A549 (cell line): ENCODE measurements around the gene CFAP99. TPM values are rescaled to one million over a fixed set of nuclear protein-coding genes. Genes with fewer than 3 reads are reported as not detected.

Experiments used
- ATAC-seq, 2 experiments: fragments of 200-7000 bp in 1 of 2; fragments of >200 bp in 1 of 2; cut with Nextera tagmentation in 1 of 2; cut with Tn5 transposase in 1 of 2; 3 replicates each; pipeline versions ENCODE4 v1.8.0 to v1.9.1; 2018 to 2020; ENCODE audit warnings: mild to moderate bottlenecking in 1 of 2, moderate library complexity in 1 of 2
- CTCF ChIA-PET: fragments of 300-600 bp; sonication (Branson Sonifier 250); formaldehyde crosslinking; extraction: SDS; loops from one replicate; lab custom pipeline; 2021; ENCODE audit warnings: antibody characterized with exemption, inconsistent platforms; lab: Yijun Ruan, JAX
- POLR2A ChIA-PET: fragments of 350-600 bp; formaldehyde crosslinking; extraction: SDS; loops from one replicate; lab custom pipeline; 2021; ENCODE audit warnings: antibody characterized with exemption, inconsistent platforms; lab: Yijun Ruan, JAX
- DNase-seq, 2 experiments: peaks; one replicate each; pipeline versions ENCODE4 v3.0.0 to v3.0.0-alpha.2; 2011 to 2016; ENCODE audit warnings: low read depth in 1 of 2, low spot score in 1 of 2
- FAIRE-seq: peaks from 2 replicates; lab custom pipeline; 2011; peaks lifted over from hg19 to GRCh38; lab: Jason Lieb, UNC
- H3K27ac ChIP-seq, 2 experiments: fragments of >200 bp; sonication (Bioruptor Twin); formaldehyde crosslinking; 3 replicates each; pipeline ENCODE4 v1.5.1; 2016 to 2017
- H3K4me1 ChIP-seq: fragments of >200 bp; sonication (Bioruptor Twin); formaldehyde crosslinking; 3 replicates; pipeline ENCODE4 v1.6.1; 2016
- H3K4me2 ChIP-seq: fragments of >200 bp; sonication (Bioruptor Twin); formaldehyde crosslinking; 3 replicates; pipeline ENCODE4 v1.6.1; 2016
- H3K4me3 ChIP-seq: fragments of >200 bp; sonication (Bioruptor Twin); formaldehyde crosslinking; 3 replicates; pipeline ENCODE4 v1.5.1; 2016
- H3K9me3 ChIP-seq: fragments of >200 bp; sonication (Bioruptor Twin); formaldehyde crosslinking; 3 replicates; pipeline ENCODE4 v1.6.1; 2016
- BCL3 ChIP-seq: fragments of >200 bp; sonication (Bioruptor Twin); formaldehyde crosslinking; IDR thresholded peaks from 3 replicates; pipeline ENCODE4 v1.6.1; 2016
- CBX8 ChIP-seq: fragments of 200-600 bp; sonication (generic); IDR thresholded peaks from 2 replicates; pipeline ENCODE4 v1.6.1; 2016
- CEBPB ChIP-seq, 2 experiments: fragments of >200 bp in 1 of 2; sonication (Bioruptor Twin) in 1 of 2; formaldehyde crosslinking in 1 of 2; IDR thresholded peaks; 2 replicates each; pipeline ENCODE4 v1.6.1; 2012 to 2016
- EHF ChIP-seq: fragments of 250-450 bp; sonication (Bioruptor Pico); IDR thresholded peaks from 2 replicates; pipeline ENCODE4 v1.5.0; 2020; ENCODE audit warnings: mild to moderate bottlenecking
- EHMT2 ChIP-seq: fragments of 200-600 bp; sonication (generic); IDR thresholded peaks from 2 replicates; pipeline ENCODE4 v1.6.1; 2016; ENCODE audit warnings: antibody characterized with exemption, low read depth, mild to moderate bottlenecking, moderate library complexity
- EP300 ChIP-seq, 2 experiments: fragments of >200 bp; sonication (Bioruptor Twin); formaldehyde crosslinking; IDR thresholded peaks; 2 replicates in 1 of 2; 3 replicates in 1 of 2; pipeline ENCODE4 v1.6.1; 2016 to 2017
- ESRRA ChIP-seq: fragments of 150-350 bp; IDR thresholded peaks from 2 replicates; pipeline ENCODE4 v1.6.1; 2014; ENCODE audit warnings: mild to moderate bottlenecking, low read length, borderline replicate concordance
- FOSB ChIP-seq: fragments of 250-450 bp; sonication (Bioruptor Pico); IDR thresholded peaks from 2 replicates; pipeline ENCODE4 v1.5.0; 2020; ENCODE audit warnings: mild to moderate bottlenecking, moderate library complexity
- FOXS1 ChIP-seq: fragments of 250-450 bp; sonication (Bioruptor Pico); IDR thresholded peaks from 2 replicates; pipeline ENCODE4 v1.5.0; 2020; ENCODE audit warnings: mild to moderate bottlenecking, moderate library complexity
- GATA3 ChIP-seq: IDR thresholded peaks from 2 replicates; pipeline ENCODE4 v1.6.1; 2012; ENCODE audit warnings: borderline replicate concordance
- HES2 ChIP-seq: fragments of >200 bp; sonication (Bioruptor Twin); formaldehyde crosslinking; IDR thresholded peaks from 2 replicates; pipeline ENCODE4 v1.6.1; 2016
- HMGXB4 ChIP-seq: fragments of 250-450 bp; sonication (Bioruptor Pico); IDR thresholded peaks from 2 replicates; pipeline ENCODE4 v1.5.0; 2021; ENCODE audit warnings: mild to moderate bottlenecking, moderate library complexity, borderline replicate concordance
- HOXA7 ChIP-seq: fragments of 250-450 bp; sonication (Bioruptor Pico); IDR thresholded peaks from 2 replicates; pipeline ENCODE4 v1.5.0; 2020; ENCODE audit warnings: mild to moderate bottlenecking, moderate library complexity
- HOXB13 ChIP-seq: fragments of 250-450 bp; sonication (Bioruptor Pico); IDR thresholded peaks from 2 replicates; pipeline ENCODE4 v1.5.0; 2020; ENCODE audit warnings: low read depth, mild to moderate bottlenecking, moderate library complexity
- JUN ChIP-seq, 2 experiments: fragments of >200 bp; sonication (Bioruptor Twin); formaldehyde crosslinking; IDR thresholded peaks; 2 replicates in 1 of 2; 3 replicates in 1 of 2; pipeline ENCODE4 v1.6.1; 2016 to 2017
- JUNB ChIP-seq: fragments of >200 bp; sonication (Bioruptor Twin); formaldehyde crosslinking; IDR thresholded peaks from 2 replicates; pipeline ENCODE4 v1.6.1; 2016
- KDM1A ChIP-seq: fragments of 200-600 bp; sonication (generic); IDR thresholded peaks from 2 replicates; pipeline ENCODE4 v1.6.1; 2016; ENCODE audit warnings: low read depth, mild to moderate bottlenecking
- KDM5A ChIP-seq: fragments of 200-600 bp; sonication (generic); IDR thresholded peaks from 2 replicates; pipeline ENCODE4 v1.6.1; 2016; ENCODE audit warnings: antibody characterized with exemption, mild to moderate bottlenecking
- MAX ChIP-seq: IDR thresholded peaks from 2 replicates; pipeline ENCODE4 v1.6.1; 2012
- MAZ ChIP-seq: fragments of 150-350 bp; IDR thresholded peaks from 2 replicates; pipeline ENCODE4 v1.6.1; 2014; ENCODE audit warnings: antibody characterized with exemption, low read depth, low read length, borderline replicate concordance
- MYC ChIP-seq: IDR thresholded peaks from 2 replicates; pipeline ENCODE4 v1.6.1; 2012; ENCODE audit warnings: mild to moderate bottlenecking, inconsistent platforms, low read length, improper control_type of control experiment, borderline replicate concordance
- PBX3 ChIP-seq: IDR thresholded peaks from 2 replicates; pipeline ENCODE4 v1.6.1; 2012
- POLR2A ChIP-seq: IDR thresholded peaks from 2 replicates; pipeline ENCODE4 v1.6.1; 2012; ENCODE audit warnings: mild to moderate bottlenecking, low read length
- POLR2AphosphoS2 ChIP-seq: conservative IDR thresholded peaks from 2 replicates; pipeline ENCODE4 v1.6.1; 2012; ENCODE audit warnings: low read length, improper control_type of control experiment, inconsistent platforms
- REST ChIP-seq: fragments of 200-600 bp; sonication (generic); IDR thresholded peaks from 2 replicates; pipeline ENCODE4 v1.6.1; 2016; ENCODE audit warnings: antibody characterized with exemption, mild to moderate bottlenecking, moderate library complexity
- SREBF2 ChIP-seq: fragments of 450-650 bp; IDR thresholded peaks from 2 replicates; pipeline ENCODE4 v1.6.1; 2014; ENCODE audit warnings: mild to moderate bottlenecking, moderate library complexity
- ZFP36 ChIP-seq: fragments of 450-650 bp; IDR thresholded peaks from 2 replicates; pipeline ENCODE4 v1.6.1; 2014; ENCODE audit warnings: borderline replicate concordance; ENCODE audit not compliant: partially characterized antibody
- WGBS: methylation state at CpG from one replicate; pipeline ENCODE4 v1.1.6; 2017; ENCODE audit errors: missing lambda C conversion rate; 5-methylcytosine and 5-hydroxymethylcytosine counted together
- polyA plus RNA-seq, 4 experiments: library from polyadenylated mRNA; depleted of rRNA in 3 of 4; stranded (reverse); fragments of >200 nt; fragmentation: RNase III in 1 of 4; extraction: RNeasy Plus Mini Kit Qiagen cat#74134 plus additional on column Dnase treatment in 1 of 4; gene quantifications; 2 replicates in 3 of 4; 3 replicates in 1 of 4; pipeline ENCODE4 v1.2.3, GENCODE V29; 2011 to 2017

Gene CFAP99
- polyA plus RNA-seq, 2 of the 4 experiments (the other 2 are of a cell fraction), result 0.09 TPM; not detected in 1

GRCh38 chr4:2375427-2375826 lies 43.3 kb upstream of the CFAP99 start:
- 89% methylated on average over 9 of the region's 10 CpGs for WGBS
- ATAC-seq, result no peak
- no peak for DNase-seq
- no peak overlapping the region for H3K27ac ChIP-seq
- H3K4me1 ChIP-seq, result no peaks in the 10 kb centered on the region
- FAIRE-seq, result no peak
- H3K4me2 ChIP-seq, result no peak overlapping the region
- H3K4me3 ChIP-seq, result no peak overlapping the region
- ChIA-PET POLR2A (no interaction called here), CTCF (interaction anchor here (1.6 kb wide), 1 partner anchor 44 kb away, joined by 3 read pairs; the partner anchor contains the start of gene CFAP99)
- H3K9me3 ChIP-seq, result no peaks in the 10 kb centered on the region
- no peak for TF ChIP-seq SREBF2
- TF ChIP-seq JUN (IDR thresholded peaks at IDR 0.05), result no peak
- TF ChIP-seq KDM5A, result no peak
- TF ChIP-seq HOXB13, result no peak
- no peak for TF ChIP-seq EHMT2
- no peak for TF ChIP-seq GATA3
- no peak for TF ChIP-seq JUNB
- TF ChIP-seq MAZ, result no peak
- no peak for TF ChIP-seq HOXA7 (CRISPR knock-in tag)
- no peak for TF ChIP-seq BCL3

GRCh38 chr4:2377241-2377640 lies 41.5 kb upstream of the CFAP99 start:
- FAIRE-seq (no peak), ATAC-seq (no peak), DNase-seq (no peak)
- Histone ChIP-seq H3K27ac (no peak overlapping the region), H3K4me1 (no peaks in the 10 kb centered on the region), H3K4me2 (no peak overlapping the region), H3K4me3 (no peak overlapping the region), H3K9me3 (no peaks in the 10 kb centered on the region)
- WGBS, result 89% methylated on average over 14 of the region's 14 CpGs
- CTCF ChIA-PET, result interaction anchor here (0.6 kb wide), 1 partner anchor 83 kb away, joined by 3 read pairs; no protein-coding TSS in a partner anchor
- TF ChIP-seq CEBPB (IDR thresholded peaks at IDR 0.05) (no peak), ESRRA (no peak), JUN (IDR thresholded peaks at IDR 0.05) (no peak), PBX3 (no peak), CBX8 (no peak), HMGXB4 (CRISPR knock-in tag) (no peak), MYC (no peak), POLR2AphosphoS2 (no peak)
- POLR2A ChIA-PET, result no interaction called here

- POLR2A ChIA-PET, result no interaction called here
- WGBS, result 62% methylated on average over 5 of the region's 5 CpGs
- Histone ChIP-seq H3K27ac (no peak overlapping the region), H3K4me3 (no peak overlapping the region), H3K4me2 (no peak overlapping the region), H3K9me3 (no peaks in the 10 kb centered on the region), H3K4me1 (no peaks in the 10 kb centered on the region)
- FAIRE-seq, result no peak
- no peak for ATAC-seq
- no peak for DNase-seq
- CTCF ChIA-PET, result no interaction called here
- no peak for TF ChIP-seq ZFP36
- TF ChIP-seq REST, result no peak
- TF ChIP-seq MAX, result no peak
- TF ChIP-seq FOSB, result no peak
- TF ChIP-seq KDM1A, result no peak
- no peak for TF ChIP-seq HES2
- no peak for TF ChIP-seq BCL3
- TF ChIP-seq EHF, result no peak
- no peak for TF ChIP-seq POLR2A
- no peak for TF ChIP-seq FOXS1 (CRISPR knock-in tag)
- TF ChIP-seq SREBF2, result no peak
- TF ChIP-seq EP300 (IDR thresholded peaks at IDR 0.05), result no peak
Observed at GRCh38 chr4:2378401-2378800, 40.4 kb upstream of the CFAP99 start.
